Measurements from ENCODE around the gene SH3BP1.
"Not testable (repeated sequence)": the region's sequence is repeated elsewhere in the genome, so short reads cannot be mapped to it uniquely, and the experiment has no call there.

The SH3BP1 gene

DNA sequence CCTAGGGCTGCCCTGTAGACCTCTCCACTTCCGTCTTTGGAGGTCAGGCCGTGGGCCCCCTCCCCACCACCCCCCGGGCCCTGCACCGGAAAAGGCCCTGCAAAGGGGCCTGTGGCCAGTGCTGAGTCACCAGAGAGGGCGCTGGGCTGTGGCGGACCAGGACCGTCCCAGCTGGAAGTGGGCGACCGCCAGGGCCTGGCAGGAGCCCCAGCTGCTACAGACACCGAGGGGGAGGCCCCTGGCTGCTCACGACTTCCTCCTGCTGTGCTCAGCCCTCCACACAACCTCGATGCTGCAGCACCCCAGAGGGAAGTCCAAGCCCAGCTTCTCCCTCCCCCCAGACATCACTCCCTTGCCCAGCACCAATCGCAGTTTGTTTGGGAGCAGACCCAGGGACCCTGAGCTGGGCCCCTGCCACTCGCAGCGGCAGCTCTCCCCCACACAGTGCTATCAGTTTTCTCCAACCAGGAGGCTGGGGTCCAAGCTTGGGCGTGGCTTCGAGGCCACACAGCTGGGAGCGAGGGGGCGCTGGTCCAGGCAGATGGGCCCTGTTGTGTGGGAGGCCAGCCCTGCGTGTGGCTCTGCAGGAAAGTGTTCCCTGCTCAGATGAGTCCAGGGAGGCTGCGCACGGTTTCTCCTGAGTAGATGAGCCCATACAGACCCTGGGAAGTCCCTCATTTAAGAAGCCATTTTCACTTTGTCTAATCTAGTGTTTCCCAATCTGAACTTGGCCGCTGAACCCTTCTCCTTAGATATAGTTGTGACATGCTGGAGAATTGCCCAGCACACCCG, 5.6 kb upstream of the SH3BP1 start:
- peak; percentile 71 for DNase-seq

DNA sequence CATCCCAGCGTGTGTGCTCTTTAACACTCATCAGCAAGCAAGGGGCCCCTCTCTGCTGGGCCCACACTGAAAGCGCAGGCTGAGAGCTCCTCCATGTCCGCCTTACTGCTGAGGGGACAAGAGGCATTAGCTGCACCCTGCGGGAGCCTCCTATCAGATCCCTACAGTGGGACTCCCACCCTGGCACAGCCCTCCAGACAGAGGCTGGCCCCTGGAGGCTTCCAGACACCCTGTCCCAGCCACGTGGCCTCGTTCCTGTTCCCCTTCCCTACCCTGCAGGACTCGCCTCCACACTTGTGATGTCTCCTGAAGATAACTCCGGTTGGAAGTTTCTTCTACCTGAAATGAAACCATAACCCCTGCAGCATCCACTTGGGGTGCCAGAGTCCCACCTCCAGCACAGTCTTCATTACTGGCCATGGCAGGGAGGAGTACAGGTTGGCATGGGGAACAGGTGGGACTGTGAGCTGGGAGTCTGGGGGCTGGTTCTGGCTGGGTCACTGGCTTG, 5.0 kb upstream of the SH3BP1 start:
- DNase-seq, result peak; percentile 42

DNA sequence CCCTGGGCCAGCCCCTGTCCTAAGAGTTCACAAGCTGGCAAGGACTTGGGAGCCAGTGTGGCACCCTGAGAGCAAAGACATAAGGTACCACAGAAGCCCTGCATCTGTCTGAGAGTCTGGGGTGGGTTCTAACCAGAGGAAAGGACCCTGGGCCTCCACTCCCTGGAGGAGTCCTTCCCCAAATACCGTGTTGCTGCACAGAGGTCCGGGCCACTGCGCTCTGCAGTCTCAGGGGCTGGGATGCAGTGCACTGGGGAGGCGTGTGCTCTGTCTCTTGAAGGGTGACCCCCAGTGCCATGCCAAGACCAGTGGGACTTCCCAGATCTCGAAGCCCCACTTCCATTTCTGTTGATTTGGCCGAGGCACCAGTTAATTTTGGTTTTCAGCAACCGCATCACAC, 4.3 kb upstream of the SH3BP1 start:
- DNase-seq, result no peak

DNA sequence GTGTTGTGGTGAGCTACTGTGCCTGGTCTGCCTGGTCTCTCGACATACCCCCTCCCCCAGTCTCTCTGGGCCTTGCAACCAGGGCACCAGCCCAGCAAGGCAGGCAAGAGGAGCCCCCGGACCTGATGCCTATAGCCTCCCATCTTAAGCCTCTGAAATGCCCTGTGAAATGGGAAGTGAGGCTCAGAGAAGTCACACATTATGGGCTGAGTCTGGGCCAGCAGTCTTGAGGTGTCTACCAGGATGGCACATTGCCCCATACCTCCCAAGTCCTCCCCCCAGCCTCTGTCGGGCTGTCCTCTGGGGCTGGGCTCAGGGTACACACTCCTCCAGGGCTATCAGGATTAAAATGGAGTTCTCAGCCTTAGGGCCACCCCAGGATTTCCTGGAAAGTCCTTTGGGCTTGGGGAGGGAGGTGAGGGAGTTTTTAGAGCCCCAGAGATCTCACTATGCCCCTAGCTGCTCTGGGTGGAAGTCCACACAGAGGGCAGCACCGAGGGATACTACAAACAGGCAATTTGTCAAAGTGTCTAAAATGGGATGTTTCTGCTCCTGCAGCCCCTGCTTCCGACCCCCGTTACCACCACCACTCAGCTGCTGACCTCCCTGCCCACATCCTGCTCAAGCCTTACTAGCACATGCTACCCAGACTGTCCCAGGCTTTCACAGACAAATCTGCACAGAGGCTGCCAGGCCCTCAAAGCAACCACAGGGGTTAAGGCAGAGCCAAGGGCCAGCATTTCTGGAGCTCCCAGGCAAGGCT, 3.1 kb upstream of the SH3BP1 start:
- peak; percentile 43 for DNase-seq

DNA sequence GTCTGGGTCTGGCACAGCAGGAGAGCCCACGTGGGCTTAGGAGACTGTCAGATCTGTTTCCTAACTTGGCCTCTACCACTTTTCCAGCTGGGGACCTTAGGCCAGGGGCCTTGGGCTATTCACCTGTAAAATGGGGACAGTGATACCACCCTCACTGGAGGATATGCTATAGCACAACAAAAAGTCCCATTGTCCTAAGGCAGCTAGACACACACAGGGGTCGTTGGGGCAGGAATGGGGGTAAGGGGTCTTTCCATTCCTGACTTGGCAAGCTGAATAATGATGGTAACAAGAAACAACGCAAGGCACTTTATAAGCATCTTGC, 2.6 kb upstream of the SH3BP1 start:
- DNase-seq, result no peak

DNA sequence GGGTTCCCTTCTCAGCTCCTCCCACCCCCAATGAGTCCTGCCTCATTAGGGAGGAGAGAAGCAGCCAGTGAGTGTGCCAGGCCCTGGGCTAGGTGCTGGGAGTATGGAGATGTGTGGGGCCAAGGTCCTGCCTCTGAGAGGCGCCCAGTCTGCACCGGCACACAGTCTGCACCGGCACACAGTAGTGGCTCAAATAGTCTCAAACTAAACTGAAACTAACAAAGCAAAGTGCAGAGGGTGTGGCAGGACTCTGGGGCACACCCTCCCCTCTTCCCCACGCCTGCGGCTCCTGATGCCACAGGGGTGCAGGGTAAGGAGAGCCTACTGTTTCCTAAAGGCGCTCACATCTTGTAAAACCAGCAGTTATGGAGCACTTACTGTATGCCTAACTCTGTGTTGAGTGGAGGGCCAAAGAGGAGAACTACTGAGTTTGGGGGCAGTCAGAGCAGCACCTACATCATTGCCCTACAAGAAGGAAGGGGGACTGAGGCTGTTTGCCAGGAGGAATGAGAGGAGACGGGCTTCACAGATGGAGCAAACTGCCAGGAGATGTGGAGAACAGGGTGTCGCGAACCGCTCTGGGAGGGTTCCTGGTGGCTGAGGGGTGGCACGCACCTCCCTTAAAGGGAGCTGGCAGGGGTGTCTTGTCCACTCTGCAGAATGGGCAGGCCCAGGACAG, 939 bp upstream of the SH3BP1 start:
- peak; percentile 57 for DNase-seq

DNA sequence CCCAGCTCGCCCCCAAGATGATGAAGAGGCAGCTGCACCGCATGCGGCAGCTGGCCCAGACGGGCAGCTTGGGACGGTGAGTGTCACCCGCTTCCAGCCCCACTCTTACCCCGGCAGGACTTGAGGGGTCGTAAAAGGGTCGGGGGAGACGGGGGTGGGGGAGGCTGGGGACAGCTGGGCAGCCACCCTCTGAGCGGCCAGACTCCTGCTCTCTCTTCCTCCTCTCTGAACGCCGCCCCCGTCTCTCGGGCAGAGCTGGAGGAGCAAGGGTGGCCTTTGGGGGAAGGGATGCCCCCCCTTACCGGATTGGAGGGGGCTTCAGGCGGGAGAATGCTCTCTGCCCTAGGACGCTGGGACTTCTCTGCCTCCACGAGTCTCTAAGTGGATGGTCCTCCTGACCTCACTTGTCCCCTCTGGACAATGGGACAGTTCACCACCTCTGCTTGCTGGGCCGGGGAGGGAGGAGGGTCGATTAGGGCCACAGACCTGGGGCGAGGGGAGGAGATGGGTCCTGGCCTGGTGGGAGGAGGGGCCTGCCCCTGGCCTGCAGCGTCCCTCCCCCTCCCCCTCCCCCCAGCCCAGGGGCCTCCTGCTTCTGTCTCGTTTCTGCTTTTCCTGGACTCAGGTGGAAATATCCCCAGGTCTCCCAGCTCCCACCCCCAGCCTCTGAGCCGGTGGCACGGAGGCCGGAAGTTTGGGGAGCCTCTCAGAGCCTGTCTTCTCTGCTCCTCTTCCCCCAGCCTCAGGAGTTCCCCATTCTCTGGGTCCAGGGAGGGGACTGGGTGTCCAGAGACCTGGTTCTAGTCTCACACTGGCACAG, 512 bp downstream of the SH3BP1 start:
- DNase-seq, result peak; percentile 47

DNA sequence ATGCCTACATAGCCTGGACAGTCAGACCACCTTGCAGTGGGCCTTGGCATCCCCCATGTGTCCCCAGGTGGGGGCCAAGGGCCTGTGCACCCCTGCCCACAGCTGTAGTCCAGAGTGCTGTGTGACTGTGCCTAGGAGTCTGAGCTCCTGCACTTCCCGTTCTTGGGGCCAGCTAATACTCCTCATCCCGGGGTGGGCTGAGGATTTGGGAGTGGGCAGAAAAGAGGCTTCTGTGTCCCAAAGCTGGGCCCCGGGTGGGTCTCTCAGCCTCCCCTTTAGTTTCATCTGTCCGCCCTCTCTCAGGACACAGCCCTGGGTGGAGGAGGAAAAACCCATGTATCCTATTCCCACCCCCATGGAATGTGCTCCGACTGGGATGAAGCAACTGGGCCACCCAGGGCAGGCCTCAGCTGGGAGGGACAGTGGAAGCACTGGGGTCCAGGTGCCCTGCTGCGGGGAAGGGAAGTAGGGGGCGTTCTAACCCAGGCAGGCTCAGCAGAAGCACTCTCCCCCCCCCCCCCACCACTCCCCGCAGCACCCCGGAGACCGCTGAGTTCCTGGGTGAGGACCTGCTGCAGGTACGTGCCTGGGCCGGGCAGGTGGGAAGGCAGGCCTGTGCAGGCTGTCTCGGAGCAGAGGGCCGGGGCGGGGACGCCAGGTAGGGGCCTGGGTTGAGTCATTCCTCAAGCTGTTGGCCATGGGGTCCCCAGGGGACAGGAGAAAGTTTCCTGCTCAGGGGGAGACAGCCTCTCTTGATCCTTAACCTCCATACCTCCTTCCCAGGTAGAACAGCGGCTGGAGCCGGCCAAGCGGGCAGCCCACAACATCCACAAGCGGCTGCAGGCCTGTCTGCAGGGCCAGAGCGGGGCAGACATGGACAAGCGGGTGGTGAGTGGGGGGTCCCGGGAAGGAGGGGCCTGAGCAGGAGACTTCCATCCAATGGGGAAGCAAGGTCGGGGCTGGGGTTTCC, 1.4 kb downstream of the SH3BP1 start:
- DNase-seq, result peak; percentile 72

DNA sequence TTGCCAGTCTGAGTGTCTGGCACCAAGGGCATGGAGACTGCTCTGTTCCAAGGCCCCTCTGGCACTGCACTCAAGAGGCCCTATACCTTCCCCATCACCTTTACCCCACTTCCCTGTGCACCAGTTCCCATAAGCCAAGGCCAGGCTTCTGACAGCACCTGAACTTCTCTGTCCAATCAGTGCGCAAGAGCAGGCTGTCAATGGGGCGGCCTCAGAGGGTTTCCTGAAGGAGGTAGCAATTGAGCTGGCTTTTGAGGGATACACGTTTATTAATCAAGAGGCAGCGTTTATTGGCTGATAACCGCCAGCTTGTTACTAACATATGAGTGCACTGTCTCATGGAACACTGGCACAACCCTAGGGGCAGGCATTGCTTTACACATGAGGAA, 2.1 kb downstream of the SH3BP1 start:
- no peak for DNase-seq

DNA sequence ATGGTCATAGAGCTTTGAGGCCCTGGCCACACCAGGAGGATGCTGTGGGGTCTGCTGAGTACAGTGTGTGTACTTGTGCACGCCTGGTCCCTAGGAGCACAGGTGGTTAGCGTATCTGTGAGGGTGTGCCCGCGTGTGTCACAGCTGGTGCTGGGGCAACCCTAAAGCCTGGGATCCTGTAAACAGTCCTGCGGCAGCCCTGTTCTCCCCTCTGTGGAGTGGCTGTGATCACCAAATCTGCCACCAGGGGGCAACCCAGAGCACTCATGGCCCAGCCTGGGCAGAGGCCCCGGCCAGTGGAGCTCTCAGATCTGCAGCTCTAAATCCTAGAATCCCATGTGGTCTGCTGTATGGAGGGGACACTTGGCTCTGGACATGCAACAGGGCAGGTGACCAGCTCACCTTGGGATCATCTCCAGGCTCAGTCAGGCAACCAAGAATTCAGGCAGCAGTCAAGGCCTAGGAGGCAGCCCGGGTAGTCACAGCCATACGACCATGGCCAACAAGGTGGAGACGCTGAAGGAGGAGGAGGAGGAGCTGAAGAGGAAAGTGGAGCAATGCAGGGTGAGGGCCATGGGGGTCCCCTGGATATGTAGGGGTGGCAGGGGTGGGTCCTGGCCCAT, 3.9 kb downstream of the SH3BP1 start:
- peak; percentile 93 for DNase-seq

DNA sequence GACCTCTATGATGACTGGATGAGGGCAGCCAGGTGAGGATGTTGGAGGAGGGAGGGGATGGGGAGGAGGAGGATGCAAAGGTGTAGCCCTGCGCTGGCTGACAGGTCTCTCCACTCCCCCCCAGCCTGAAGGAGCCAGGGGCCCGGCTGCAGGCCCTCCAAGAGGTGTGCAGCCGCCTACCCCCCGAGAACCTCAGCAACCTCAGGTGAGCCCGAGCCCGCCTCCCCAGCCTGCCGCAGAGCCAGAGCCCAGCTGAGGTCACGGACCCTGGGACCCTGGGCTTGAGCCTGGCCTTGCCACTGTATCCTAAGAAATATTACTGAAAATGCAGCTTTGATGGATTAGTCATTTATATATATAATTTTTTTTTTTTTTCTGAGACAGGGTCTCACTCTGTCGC, 7.8 kb downstream of the SH3BP1 start:
- DNase-seq, result no peak

DNA sequence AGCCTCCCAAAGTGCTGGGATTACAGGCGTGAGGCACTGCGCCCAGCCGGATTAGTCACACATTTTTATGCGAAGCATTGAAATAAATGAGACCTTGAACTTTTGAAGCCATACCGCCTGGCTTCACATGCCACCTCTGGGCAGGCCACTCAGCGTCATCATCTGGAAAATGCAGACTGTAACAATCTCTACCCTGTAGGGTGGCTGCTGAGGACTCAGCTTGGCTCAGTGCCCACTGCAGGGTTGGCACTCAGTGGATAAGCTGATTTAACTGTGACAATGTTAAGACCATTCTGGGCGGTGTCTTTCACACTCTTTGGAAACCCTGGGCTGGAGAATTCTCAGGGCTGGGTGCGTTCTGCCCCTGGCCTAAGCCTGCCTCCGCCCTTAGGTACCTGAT, 8.5 kb downstream of the SH3BP1 start:
- no peak for DNase-seq

DNA sequence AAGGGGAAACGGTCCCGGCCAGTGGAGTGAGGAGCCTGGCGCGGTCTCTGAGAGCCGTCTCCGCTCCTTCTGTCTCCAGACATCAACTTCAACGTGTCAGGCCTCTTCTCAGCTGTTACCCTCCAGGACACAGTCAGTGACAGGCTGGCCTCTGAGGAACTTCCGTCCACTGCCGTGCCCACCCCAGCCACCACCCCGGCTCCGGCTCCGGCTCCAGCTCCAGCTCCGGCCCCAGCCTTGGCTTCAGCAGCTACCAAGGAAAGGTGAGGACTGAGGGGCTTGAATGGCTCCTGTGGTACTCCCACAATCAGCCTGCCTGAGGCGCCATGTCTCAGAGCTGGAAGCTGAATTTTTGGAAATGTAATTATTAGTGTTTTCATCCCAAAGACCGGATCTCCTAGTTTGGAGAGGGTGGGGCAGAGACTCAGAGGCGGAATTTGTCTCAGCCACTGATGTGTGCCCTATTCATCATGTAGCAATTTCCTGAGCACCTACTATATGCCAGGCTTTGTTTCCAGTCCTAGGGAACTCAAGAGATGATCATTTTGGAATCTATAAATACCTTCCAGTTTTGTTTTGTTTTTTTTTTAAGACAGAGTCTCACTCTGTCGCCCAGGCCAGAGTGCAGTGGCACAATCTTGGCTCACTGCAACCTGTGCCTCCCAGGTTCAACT, 11.1 kb downstream of the SH3BP1 start:
- DNase-seq, result no peak

DNA sequence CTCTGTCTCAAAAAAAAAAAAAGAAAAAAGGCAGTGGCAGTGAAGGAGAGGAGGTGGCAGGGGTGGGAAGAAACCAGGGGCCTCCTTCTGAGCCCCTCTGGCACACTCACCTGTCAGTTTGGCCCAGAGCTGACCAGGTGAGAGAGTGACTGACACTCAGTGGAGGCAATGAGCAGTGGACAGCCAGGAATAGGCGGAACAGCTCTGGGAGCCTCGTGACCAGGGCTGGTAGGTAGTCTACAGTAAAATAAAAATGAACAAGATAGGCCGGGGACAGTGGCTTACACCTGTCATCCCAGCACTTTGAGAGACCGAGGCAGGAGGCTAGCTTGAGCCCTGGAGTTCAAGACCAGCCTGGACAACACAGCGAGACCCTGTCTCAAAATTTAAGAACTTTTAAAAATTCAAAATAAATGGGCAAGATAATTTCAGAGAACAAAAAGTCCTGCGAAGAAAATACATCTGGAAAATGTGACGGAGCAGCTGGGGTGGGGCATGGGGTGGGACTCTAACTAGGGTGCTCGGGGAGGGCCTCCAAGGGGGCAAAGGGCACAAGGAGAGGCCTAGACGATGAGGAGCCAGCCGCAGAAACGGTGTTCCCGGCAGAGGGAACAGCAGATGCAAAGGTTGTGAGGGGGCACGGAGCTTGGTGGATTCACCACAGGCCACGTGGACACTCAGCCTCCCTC, 15.2 kb downstream of the SH3BP1 start:
- DNase-seq, result no peak

DNA sequence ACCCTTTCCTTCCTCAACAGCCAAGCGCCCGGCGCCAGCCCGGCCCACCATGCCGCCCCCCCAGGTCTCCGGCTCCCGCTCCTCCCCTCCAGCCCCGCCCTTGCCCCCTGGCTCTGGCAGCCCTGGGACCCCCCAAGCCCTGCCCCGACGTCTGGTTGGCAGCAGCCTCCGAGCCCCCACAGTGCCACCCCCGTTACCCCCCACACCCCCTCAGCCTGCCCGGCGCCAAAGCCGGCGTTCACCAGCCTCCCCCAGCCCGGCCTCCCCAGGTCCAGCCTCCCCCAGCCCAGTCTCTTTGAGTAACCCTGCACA, 15.7 kb downstream of the SH3BP1 start:
- no peak for DNase-seq

DNA sequence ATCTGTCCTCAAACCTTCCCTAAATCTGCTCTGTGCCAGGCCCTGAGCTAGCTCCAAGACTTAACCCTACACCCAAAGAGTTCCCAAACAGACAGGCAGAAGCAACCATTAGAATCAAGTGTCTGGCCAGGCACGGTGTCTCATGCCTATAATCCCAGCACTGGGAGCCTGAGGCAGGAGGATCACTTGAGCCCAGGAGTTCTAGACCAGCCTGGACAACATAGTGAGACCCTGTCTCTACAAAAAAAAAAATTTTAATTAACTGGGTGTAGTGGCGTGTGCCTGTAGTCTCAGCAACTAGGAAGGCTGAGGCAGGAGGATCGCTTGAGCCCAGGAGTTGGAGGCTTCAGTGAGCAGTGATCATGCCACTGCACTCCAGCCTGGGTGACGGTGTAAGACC, 17.1 kb downstream of the SH3BP1 start:
- DNase-seq, result not testable (repeated sequence)

DNA sequence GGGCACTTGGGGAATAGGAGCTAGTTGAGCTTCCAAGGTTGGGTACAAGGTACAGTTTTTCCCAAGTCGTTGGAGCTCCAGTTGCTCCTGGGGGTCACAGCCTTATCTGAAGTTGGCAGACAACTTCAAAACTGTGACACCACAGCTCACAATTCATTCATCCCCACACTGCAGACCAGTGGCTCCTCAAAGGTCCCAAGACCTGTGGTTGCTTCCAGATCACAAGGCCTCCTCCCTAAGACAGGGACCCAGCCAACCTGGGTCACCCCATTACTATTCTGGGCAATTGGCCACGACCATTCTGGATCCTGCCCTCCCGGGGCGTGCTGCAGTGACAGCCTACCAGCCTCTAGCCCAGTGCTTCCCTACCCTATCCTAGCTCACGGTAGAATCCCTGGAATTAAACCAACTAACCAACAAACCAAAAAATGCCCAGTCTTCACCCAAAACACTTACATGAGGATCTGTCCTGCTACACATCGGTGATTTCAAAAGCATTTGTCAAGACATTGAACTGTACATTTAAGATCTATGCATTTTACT, 18.2 kb downstream of the SH3BP1 start:
- DNase-seq, result no peak

DNA sequence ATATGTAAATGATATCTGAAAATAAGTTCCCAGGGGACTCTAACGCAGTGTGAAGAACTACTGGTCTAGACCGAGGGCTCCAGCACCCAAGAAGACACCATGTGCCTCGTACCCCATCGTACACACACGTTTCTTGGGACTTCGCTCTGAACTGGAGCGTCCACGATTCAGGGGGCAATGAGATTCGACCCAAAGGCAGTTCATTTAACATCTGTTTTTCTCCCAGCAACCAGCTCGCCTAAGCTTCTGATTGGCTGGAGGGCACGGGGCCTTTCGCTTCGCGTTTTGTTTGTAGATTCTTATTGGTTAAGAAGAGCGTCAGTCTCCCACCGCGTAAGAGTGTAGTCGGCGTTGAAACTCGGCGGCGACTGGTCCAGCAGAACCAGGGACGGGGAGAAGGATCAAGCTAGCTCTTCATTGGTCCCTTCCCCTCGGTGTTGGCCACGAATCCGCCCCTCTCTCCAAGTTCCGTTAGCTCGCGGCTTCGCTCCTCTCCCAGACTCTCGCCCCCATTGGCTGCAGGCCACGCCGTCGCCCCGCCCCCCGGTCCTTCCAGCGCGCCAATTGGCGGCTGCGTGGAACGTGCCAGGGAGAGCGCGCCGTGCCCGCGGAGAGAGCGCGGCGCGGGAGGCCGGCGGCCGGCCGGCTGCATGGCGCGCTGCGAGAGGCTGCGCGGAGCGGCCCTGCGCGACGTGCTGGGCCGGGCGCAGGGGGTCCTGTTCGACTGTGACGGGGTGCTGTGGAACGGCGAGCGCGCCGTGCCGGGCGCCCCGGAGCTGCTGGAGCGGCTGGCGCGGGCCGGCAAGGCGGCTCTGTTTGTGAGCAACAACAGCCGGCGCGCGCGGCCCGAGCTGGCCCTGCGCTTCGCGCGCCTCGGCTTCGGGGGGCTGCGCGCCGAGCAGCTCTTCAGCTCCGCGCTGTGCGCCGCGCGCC, 18.9 kb downstream of the SH3BP1 start, which contains the start of gene PDXP:
PDXP (plus strand) TSS at position 591 of the 933 bp plus-strand sequence; CDS start at position 651, 60 bp downstream.
- DNase-seq, result peak; percentile 99

All from CD4-positive, alpha-beta T cell treated with Interleukin-17A for 4 hours (primary cell).